T follicular helper cell (primary cell): ENCODE measurements around the gene ANKS1B.

Experiments used
- DNase-seq: peaks from one replicate; pipeline ENCODE4 v3.0.0-alpha.2; 2020; ENCODE audit warnings: low read depth

ANKS1B gene

DNA sequence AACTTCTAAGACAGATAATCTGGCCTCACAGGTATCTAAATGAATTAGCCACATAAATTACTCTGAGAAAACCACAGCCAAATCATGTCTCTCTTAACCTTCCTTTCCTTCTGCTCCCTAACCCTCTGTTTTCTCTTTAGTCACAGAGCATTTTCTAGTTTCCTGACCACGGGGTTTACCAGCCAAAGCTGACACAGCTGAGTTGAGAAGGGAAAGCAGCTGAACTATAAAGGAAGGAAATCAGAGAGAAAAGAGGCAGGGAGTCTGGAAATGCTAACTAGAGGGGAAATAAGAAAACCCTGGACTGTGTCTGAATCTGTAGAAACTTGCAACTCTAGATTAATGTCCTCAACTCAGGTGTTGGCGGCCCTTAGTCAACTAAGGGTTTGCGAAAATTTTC, 24.4 kb downstream of the ANKS1B start:
- no peak for DNase-seq

GRCh38 chr12:99959549-99960170, 25.1 kb downstream of the ANKS1B start:
- DNase-seq, result no peak

GRCh38 chr12:99957866-99958466, 26.8 kb downstream of the ANKS1B start:
- no peak for DNase-seq

DNA sequence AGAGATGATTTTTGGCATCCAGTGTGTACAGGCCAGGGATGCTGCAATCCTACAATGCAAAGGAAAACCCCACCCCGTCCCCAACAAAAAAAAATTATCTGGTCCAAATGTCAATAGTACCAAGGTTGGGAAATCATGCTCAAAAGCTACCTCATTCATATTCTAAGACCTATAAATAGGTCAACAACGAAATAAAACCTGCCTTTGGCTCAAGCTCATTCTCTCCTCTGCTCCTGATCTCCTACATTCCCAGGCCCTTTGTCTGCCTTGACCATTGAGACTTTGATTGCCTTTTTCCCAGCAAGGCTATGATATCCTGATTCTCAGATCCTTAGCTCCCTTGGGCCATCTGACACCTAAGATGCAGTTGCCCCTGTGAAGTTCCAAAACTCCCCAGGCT, 30.0 kb downstream of the ANKS1B start:
- no peak for DNase-seq

DNA sequence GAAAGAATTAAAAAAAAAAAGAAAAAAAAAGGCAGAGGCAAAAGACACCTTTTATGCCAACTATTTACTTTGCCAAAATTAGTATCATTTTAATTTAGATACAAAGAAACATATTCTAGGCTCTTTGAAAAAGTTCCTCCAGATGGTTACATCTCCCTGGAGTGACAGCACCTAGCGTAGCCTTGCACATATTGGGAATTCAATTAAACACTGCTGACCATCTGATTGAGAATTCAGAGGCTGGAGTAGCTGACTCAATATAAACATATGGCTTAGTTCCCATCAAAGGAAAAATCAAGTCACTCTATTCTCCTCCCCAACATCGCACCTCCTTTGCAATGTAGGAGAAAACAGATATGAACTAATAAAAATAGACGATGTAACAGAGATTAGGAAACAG, 36.4 kb downstream of the ANKS1B start:
- no peak for DNase-seq

- no peak for DNase-seq
Observed at GRCh38 chr12:99946131-99946530, 38.6 kb downstream of the ANKS1B start.

DNA sequence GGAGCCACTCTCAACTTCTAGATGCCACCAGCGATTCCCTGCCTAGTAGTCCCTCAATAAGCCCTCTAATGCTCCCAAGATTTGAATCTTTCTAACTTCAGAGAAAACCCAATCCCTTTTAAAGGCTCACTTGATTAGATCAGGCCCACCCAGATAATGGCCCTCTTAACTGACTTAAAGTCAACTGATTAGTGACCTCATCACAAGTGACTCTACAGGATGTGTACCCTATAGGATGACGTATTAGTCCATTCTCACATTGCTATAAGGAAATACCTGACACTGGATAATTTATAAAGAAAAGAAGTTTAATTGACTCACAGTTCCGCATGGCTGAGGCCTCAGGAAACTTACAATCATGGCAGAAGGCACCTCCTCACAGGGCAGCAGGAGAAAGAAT, 49.1 kb downstream of the ANKS1B start:
- DNase-seq, result no peak

GRCh38 chr12:99926511-99927169, 58.1 kb downstream of the ANKS1B start:
- no peak for DNase-seq

- no peak for DNase-seq
Observed at GRCh38 chr12:99920353-99920960, 64.3 kb downstream of the ANKS1B start.

GRCh38 chr12:99917711-99918402, 66.9 kb downstream of the ANKS1B start:
- DNase-seq, result no peak

DNA sequence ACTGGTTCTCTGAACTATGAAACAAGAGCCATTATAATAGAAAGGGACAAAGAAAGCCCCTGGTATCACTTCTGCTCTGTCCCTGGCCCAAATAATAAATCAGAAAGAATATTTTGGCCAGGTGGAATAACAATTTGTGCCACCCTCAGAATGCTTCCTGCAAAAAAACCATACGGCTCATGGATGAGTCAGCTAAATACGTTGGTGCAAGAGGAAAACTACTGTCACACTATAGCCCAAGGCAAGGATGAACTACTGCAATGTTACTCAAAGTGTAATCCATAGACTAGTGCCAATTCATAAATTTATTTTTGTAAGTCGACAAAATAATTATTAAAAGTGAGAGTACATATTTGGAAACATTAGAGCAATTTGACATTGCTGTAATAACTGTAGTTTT, 68.2 kb downstream of the ANKS1B start:
- no peak for DNase-seq

DNA sequence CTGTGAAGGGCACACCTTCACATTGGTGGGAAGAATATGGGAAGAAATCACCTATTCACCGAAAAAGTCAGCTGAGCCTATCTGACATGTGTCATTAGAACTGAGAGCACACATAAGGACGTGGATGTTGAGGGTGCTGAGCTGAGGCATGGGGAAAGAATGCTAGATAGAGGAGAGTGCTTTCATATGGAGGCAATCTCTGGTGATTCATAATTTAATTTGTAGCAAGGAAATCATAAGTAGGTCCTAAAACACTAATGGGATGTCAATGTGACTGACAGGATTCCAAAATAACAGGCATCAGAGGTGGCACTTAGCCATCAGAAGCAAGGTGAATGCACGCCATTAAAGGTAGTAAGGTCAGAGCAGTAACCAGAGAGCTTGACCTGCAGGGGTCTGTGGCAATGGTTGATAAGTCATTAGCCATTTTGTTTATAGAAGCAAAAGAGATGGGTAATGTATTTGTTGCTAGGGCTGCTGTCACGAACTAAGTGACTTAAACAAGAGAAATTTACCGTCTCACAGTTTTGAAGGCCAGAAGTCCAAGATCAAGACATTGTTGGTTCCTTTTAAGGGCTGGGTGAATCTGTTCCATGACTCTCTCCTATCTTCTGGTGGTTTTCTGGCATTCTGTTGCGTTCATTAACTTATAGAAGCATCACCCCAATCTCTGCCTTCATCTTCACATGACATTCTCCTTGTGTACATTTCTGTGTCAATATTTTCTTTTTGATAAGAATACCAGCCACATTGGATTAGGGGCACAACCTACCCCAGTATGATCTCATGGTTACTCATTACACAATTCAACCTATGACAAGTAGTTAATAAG, 69.3 kb downstream of the ANKS1B start:
- no peak for DNase-seq

- no peak for DNase-seq
Observed at GRCh38 chr12:99914206-99914605, 70.5 kb downstream of the ANKS1B start.

- no peak for DNase-seq
Observed at GRCh38 chr12:99911967-99912366, 72.8 kb downstream of the ANKS1B start.

- no peak for DNase-seq
Observed at GRCh38 chr12:99911081-99911480, 73.7 kb downstream of the ANKS1B start.

- no peak for DNase-seq
Observed at GRCh38 chr12:99910342-99910741, 74.4 kb downstream of the ANKS1B start.

DNA sequence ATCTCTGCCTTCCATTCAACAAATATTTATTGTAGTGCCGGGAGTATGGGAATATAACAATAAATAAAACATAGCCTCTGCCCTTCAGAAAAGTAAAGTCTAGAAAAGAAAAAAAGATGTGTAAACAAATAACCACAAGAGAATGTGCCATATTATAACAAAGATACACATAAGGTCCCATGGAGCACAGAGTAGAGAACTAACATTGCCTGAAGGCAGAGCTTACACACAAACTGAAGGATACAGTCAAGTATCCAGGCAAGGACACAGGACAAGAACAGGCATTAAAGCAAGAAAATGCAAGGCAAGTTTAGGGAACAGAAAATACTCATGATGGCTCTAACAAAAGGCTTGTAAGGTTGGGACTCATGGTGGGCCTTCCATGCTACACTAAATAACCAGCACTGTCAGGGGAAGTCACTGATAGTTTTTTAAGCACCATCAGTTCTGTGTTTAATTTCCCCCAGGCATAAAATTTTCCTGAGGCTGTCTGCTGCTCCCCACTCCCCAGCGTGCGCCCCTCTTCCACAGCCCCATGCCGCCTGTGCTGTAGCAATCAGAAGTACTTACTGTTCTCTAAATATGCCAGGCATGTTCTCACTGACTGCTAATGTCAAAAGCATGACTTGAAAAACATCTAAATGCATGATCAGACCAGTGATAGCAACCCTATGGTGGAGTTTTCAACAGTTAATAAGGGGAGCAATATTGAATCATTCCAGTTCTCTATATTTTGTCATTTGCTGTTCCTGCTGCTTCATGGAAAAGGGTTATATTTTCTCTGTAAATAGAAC, 77.8 kb downstream of the ANKS1B start:
- DNase-seq, result no peak

DNA sequence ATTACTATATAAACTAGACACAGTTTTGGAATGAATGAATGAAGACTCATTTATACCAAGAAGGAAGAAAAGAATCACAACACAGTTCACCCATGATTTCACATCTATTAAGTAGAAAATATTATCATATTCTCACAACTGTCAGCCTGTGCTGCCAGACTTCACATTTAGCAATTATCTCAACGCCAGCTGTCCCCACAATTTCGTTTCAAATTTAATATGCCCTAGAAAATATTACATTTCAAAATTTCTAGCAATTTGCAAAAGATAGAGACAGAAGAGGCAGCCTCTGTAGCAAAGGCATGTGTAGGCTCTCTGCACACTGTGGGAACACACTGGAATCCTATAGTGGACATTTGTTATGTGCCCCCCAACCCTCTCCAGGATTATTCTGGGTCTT, 83.6 kb downstream of the ANKS1B start:
- no peak for DNase-seq

GRCh38 chr12:99898645-99899044, 86.1 kb downstream of the ANKS1B start:
- no peak for DNase-seq

- DNase-seq, result no peak
Observed at GRCh38 chr12:99879439-99879838, 105.3 kb downstream of the ANKS1B start.

DNA sequence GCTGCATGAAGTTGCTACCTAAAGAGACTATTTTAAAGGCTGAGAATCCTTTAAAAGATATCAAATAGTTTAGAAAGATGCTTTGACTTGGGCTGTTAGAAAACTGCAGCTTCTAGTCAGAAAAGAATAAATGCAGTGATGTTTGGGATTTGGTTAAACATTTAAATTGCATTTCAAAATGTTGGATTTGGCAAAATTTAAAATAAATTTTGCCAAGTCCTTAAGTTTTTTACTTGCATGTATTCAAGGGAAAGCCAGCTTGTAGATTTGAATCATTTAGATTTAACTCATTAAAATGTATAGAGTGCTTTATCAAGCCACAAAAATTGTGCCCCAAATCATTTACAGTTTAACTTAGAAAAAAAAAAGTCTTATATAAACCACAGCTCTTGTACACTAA, 109.7 kb downstream of the ANKS1B start:
- no peak for DNase-seq
